GM18508 (cell line): Measurements from ENCODE around the gene MMP14.
"Not testable (repeated sequence)": the region's sequence is repeated elsewhere in the genome, so short reads cannot be mapped to it uniquely, and the experiment has no call there.

Source experiments
- ATAC-seq: cut with Tn5 transposase; IDR thresholded peaks from one replicate; pipeline ENCODE4 v1.9.1; 2021; ENCODE audit warnings: moderate number of reproducible peaks; ENCODE audit not compliant: insufficient read depth, unreplicated experiment

The MMP14 gene

DNA sequence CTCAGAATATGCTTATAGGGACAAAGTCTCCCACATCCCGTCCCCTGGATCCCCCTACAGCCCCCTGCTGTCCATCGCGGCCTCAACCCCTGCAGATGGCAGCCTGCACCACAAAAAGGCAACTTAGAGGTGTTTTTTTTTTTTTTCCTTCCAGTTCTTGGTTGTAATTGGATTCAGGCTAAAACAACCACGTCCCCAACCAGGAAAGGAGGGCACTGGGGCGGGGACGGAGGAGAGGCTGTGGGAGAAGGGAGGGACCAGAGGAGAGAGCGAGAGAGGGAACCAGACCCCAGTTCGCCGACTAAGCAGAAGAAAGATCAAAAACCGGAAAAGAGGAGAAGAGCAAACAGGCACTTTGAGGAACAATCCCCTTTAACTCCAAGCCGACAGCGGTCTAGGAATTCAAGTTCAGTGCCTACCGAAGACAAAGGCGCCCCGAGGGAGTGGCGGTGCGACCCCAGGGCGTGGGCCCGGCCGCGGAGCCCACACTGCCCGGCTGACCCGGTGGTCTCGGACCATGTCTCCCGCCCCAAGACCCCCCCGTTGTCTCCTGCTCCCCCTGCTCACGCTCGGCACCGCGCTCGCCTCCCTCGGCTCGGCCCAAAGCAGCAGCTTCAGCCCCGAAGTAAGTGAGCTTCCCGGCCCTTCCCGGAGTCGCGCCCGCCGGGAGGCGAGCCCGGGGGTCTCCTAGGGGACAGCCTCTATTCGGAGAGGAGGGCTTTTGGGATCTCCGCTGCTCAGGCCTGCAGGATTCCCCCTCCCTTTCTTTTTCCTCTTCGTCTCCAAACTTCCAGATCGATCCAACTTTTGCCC lies at the start of gene MMP14:
MMP14 (plus strand) TSS at position 285 of the 813 bp plus-strand sequence; CDS start at position 518, 233 bp downstream.
- no peak for ATAC-seq

DNA sequence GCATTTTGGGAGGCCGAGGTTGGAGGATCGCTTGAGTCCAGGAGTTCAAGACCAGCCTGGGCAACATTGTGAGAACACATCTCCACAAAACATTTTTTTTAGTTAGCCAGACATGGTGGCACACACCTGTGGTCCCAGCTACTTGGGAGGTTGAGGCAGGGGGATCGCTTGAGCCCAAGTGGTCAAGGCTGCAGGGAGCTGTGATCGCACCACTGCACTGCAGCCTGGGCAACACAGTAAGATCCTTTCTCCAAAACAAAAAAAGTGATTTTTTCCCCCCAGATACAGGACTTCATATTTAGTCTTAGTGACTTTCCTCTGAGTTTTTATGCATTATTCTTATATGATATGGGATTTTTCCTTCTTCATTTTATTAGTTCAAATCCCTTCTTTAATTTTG lies 49.7 kb upstream of the MMP14 start:
- ATAC-seq, result no peak

- ATAC-seq, result no peak
Measured at GRCh38 chr14:22791301-22791700, 45.1 kb upstream of the MMP14 start.

DNA sequence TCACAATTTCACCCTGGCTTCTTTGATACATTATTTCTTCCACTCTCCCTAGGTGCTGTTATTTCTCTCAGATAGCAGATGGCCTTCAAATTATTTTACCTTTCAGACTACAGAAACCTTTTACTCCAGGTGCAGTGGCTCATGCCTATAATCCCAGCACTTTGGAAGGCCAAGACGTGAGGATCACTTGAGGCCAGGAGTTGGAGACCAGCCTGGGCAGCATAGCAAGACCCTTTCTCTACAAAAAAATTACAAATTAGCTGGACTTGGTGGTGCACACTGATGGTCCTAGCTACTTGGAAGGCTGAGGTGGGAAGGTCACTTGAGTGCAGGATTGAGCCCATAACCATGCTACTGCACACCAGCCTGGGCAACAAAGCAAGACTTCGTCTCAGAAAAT lies 44.2 kb upstream of the MMP14 start:
- ATAC-seq, result no peak

- not testable (repeated sequence) for ATAC-seq
Measured at GRCh38 chr14:22793550-22793949, 42.8 kb upstream of the MMP14 start.

GRCh38 chr14:22793976-22794375 lies 42.4 kb upstream of the MMP14 start:
- no peak for ATAC-seq

DNA sequence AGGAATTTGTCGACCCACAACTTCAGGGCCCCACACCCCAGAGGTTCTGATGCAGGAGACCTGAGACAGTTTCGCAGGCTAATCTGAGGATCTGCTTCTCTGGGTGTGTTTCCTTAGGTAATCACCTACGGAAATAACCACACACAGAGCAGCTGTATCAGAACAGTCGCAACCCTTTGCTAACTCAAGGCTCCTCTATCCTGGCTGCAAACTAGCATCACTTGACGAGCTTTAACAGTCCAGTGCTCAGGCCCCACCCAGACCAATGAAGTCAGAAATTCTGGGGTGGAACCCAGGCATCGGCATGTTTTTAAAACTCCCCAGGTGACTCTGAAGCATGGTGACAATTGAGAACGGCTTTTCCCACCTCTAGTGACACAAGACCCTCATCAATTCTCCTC lies 41.8 kb upstream of the MMP14 start:
- ATAC-seq, result no peak

DNA sequence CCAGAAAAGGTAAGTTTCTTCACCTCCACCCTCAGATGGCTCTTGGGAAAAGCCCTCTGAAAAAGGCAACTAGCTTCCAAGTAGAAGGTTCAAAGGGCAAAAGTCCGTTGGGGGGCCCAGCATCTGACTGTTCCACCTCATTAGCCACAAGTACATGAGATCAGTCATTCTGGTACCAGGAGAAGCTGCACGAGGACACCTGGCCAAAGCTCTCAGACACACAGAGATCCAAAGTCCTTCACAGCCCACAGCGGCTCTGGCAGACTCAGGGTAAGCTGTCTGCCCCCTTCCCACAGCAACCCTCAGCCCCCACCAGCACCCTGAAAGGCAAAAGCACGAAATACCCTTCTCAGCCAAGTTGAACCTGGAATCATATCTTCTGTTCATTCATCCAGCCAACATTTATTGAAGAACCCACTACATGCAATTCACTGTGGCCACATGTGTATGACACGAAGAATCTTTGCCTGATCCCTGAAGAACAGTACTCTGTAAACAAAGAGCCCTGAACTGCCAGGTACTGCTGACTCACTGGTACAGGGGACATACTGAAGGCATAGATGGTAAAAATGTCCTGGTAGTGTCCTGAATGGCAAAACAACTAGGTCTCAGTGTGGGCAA lies 40.2 kb upstream of the MMP14 start:
- ATAC-seq, result no peak

GRCh38 chr14:22797017-22797917 lies 39.1 kb upstream of the MMP14 start:
- no peak for ATAC-seq

- no peak for ATAC-seq
Measured at GRCh38 chr14:22798528-22798927, 37.9 kb upstream of the MMP14 start.

DNA sequence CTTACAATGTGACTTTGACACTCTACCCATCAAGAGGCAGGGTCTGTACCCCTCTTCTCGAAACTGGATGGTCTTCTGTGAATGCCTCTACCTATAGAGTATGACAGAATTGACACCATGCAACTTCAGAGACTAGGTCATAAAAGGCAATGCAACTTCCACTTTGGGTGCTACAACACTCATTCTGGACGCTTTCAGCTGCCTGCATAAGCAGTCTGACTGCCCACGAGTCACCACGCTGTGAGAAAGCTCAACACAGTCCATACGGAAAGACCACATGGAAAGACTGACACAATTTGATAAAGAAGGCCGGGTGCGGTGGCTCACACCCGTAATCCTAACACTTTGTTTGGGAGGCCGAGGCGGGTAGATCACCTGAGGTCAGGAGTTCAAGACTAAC lies 36.0 kb upstream of the MMP14 start:
- no peak for ATAC-seq

DNA sequence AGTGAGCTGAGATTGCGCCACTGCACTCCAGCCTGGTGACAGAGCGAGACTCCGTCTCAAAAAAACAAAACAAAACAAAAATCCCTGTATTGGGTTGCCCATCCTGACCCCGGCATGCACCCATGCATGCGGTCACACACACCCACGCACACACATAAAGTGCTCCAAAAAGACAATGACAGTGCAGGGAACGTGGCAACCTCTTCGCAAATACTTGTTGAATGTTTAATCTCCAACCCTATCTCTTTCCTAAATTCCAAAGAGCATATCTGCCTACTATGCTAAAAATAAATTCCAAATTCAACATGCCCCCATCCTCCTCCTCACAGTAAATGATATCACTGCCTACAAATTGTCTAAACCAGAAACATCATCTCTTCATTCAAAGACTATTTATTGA lies 34.7 kb upstream of the MMP14 start:
- ATAC-seq, result no peak

DNA sequence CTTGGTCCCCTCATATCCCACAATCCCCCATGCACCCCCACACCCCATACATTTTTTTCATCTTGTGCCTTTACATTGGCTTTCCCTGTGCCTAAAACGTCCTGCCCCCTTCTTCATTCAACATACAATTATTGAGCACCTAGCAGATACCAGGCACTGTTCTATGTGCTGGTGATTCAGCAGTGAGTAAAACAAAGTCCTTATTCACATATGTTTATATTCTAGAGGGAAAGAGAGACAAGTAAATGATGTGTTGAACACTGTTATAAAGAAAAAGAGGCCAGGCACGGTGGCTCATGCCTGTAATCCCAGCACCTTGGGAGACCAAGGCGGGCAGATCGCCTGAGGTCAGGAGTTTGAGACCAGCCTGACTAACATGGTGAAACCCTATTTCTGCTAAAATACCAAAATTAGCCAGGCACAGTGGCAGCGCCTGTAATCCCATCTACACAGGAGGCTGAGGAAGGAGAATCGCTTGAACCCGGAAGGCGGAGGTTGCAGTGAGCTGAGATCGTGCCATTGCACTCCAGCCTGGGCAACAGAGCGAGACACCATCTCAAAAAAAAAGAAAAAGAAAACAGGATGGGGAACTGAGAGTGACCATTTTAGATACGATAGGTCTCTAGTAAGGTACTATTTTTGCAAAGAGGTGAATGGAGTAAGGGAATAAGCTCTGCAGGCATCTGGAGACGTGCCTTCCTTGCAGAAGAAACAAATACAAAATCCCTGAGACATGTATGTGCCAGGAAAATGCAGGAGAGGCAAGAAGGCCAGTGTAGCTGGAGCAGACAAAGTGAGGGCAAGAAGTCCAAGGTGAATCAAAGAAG lies 33.3 kb upstream of the MMP14 start:
- ATAC-seq, result no peak

DNA sequence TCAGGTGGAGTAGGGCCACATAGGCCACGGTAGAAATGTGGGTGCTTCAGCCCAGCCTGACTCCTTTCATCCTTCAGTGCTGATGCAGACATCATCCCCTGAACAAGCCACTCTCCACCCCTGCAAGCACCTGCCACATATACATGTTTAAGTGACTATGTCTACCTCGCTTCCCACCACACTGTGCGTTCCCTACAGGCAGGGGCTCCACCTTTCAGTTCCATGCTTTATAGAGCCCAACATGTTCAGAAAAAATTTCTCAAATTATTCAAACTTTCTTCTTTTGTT lies 32.8 kb upstream of the MMP14 start:
- ATAC-seq, result no peak

- not testable (repeated sequence) for ATAC-seq
Measured at GRCh38 chr14:22805235-22805634, 31.1 kb upstream of the MMP14 start.

DNA sequence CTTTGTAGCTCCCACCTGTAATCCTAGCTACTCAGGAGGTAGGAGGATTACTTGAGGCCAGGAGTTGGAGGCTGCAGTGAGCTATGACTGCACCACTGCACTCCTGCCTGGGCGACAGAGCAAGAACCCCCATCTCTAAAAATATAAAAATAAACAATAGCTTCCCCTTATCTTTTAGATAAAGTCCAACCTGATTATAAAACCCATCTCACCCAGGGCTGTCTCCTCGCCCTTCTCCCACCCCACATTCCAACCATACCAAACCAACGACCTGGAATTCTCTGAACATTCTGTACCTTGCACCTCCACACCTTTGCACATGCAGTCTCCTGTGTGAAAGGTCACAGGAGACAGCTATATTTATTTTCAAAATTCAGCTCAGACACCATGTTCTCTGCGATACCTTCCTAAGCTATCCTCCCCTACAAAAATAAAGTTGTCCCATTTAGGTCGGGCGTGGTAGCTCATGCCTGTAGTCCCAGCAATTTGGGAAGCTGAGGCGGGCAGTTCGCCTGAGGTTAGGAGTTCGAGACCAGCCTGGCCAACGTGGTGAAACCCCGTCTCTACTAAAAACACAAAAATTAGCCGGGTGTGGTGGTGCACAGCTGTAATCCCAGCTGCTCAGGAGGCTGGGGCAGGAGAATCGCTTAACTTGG lies 28.8 kb upstream of the MMP14 start:
- ATAC-seq, result no peak

DNA sequence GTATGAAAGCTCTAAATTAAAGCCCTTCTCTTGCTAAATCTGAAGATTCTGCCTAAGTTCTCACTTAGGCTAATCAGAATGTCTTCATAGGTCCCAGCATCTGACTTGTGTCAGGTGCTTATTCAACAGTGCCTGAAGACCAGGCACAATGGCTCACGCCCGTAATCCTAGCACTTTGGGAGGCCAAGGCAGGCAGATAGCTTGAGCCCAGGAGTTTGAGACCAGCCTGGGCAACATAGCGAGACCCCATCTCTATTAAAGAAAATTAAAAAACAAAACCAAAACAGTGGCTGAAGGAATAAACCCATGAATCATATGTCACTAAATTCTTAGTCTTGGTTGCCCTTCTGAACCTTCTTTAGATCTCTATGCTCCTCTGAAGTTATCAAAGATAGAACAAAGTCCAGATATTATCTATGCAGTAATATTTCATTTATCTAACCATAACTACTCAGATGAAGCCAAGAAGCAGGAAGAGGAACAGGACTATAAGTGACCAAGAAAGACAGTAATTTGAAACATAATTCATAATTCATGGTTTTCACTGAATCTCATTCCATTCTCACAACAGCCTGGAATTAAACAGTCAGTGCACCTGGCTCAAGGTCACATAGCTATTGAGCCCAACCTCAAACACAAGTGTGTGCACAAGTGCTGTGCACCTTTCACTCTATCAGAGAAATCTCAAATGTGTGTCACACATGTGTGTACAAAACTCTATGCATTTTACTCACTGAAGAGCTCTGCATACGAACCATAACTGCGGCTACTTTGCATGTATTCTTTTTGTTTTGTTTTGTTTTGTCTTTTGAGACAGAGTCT lies 27.8 kb upstream of the MMP14 start:
- ATAC-seq, result no peak

DNA sequence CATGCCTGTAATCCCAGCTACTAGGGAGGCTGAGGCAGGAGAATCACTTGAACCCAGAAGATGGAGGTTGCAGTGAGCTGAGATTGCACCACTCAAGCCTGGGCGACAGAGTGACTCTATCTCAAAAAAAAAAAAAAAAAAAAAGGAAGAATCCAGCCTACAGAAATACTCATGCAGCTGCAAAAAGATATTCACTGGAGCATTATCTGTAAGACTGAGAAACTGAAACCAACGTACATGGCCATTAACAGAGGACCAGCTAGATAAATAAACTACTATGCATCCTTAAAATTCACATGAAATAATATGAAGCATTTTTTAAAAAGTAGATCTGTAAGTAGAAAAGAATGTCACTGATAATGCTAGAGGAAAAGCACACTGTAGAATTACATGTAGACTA lies 24.7 kb upstream of the MMP14 start:
- ATAC-seq, result no peak

- ATAC-seq, result no peak
Measured at GRCh38 chr14:22812744-22813143, 23.6 kb upstream of the MMP14 start.
